GM19467 (cell line): ENCODE measurements around the gene TMEM178A.

Source experiments
- ATAC-seq: cut with Tn5 transposase; IDR thresholded peaks from one replicate; pipeline ENCODE4 v1.9.1; 2021; ENCODE audit warnings: mild to moderate bottlenecking, moderate library complexity; ENCODE audit not compliant: unreplicated experiment

TMEM178A gene

GRCh38 chr2:39673018-39673417 is 7.3 kb downstream of the TMEM178A start:
- ATAC-seq: no peak

GRCh38 chr2:39676342-39676741 is 10.6 kb downstream of the TMEM178A start:
- ATAC-seq: no peak

- ATAC-seq: no peak
These were observed 12.5 kb downstream of the TMEM178A start for GRCh38 chr2:39678170-39678569.

- ATAC-seq: no peak
These were observed 14.1 kb downstream of the TMEM178A start for GRCh38 chr2:39679805-39680204.

GRCh38 chr2:39682066-39682692 is 16.5 kb downstream of the TMEM178A start:
- no peak for ATAC-seq

- ATAC-seq: no peak
These were observed 17.4 kb downstream of the TMEM178A start for GRCh38 chr2:39683022-39683699.

GRCh38 chr2:39684464-39684863 is 18.7 kb downstream of the TMEM178A start:
- no peak for ATAC-seq

- ATAC-seq: no peak
These were observed 19.4 kb downstream of the TMEM178A start for GRCh38 chr2:39685126-39685525.

- no peak for ATAC-seq
These were observed 20.7 kb downstream of the TMEM178A start for GRCh38 chr2:39686456-39686855.

GRCh38 chr2:39688181-39688580 is 22.5 kb downstream of the TMEM178A start:
- ATAC-seq: no peak

- ATAC-seq: no peak
These were observed 23.6 kb downstream of the TMEM178A start for GRCh38 chr2:39689272-39689841.

GRCh38 chr2:39689876-39690275 is 24.2 kb downstream of the TMEM178A start:
- ATAC-seq: no peak

- ATAC-seq: no peak
These were observed 27.5 kb downstream of the TMEM178A start for GRCh38 chr2:39693245-39693644.

- no peak for ATAC-seq
These were observed 30.4 kb downstream of the TMEM178A start for GRCh38 chr2:39696101-39696553.

- no peak for ATAC-seq
These were observed 31.1 kb downstream of the TMEM178A start for GRCh38 chr2:39696838-39697237.

GRCh38 chr2:39697454-39697853 is 31.7 kb downstream of the TMEM178A start:
- ATAC-seq: no peak

- ATAC-seq: no peak
These were observed 35.4 kb downstream of the TMEM178A start for GRCh38 chr2:39701137-39701536.

- no peak for ATAC-seq
These were observed 37.6 kb downstream of the TMEM178A start for GRCh38 chr2:39703181-39703872.

- no peak for ATAC-seq
These were observed 38.8 kb downstream of the TMEM178A start for GRCh38 chr2:39704540-39704939.

- ATAC-seq: no peak
These were observed 39.9 kb downstream of the TMEM178A start for GRCh38 chr2:39705638-39706037.

GRCh38 chr2:39706312-39706711 is 40.6 kb downstream of the TMEM178A start:
- ATAC-seq: no peak

GRCh38 chr2:39706945-39707344 is 41.2 kb downstream of the TMEM178A start:
- ATAC-seq: no peak
